H9 (cell line): ENCODE data around the gene PARD3. TPM values are rescaled to one million over a fixed set of nuclear protein-coding genes. Genes with fewer than 3 reads are reported as not detected.

Experiments
- DNase-seq: peaks from one replicate; pipeline ENCODE4 v3.0.0-alpha.2; 2017
- H2AFZ ChIP-seq: one replicate; pipeline ENCODE4 v1.6.1; 2013; ENCODE audit warnings: mild to moderate bottlenecking, low read length, control low read depth, moderate library complexity
- H2AK5ac ChIP-seq: 2 replicates; pipeline ENCODE4 v1.6.1; 2013; ENCODE audit warnings: low read length, control low read depth, mixed read lengths; ENCODE audit not compliant: insufficient read length
- H2BK120ac ChIP-seq: one replicate; pipeline ENCODE4 v1.6.1; 2013; ENCODE audit warnings: low read depth, mild to moderate bottlenecking, low read length, control low read depth, inconsistent platforms; ENCODE audit not compliant: poor library complexity, severe bottlenecking
- H2BK12ac ChIP-seq: 2 replicates; pipeline ENCODE4 v1.6.1; 2013; ENCODE audit warnings: low read length, control low read depth, mixed read lengths, low read depth; ENCODE audit not compliant: insufficient read length
- H2BK15ac ChIP-seq: 2 replicates; pipeline ENCODE4 v1.6.1; 2013; ENCODE audit warnings: low read depth, low read length, control low read depth
- H2BK20ac ChIP-seq: one replicate; pipeline ENCODE4 v1.6.1; 2013; ENCODE audit warnings: low read depth, mild to moderate bottlenecking, low read length, control low read depth, inconsistent platforms; ENCODE audit not compliant: poor library complexity, severe bottlenecking
- H2BK5ac ChIP-seq: 2 replicates; pipeline ENCODE4 v1.6.1; 2013; ENCODE audit warnings: low read length, control low read depth, mixed read lengths; ENCODE audit not compliant: insufficient read length
- H3K14ac ChIP-seq: 2 replicates; pipeline ENCODE4 v1.6.1; 2013; ENCODE audit warnings: low read length, control low read depth; ENCODE audit not compliant: insufficient read depth
- H3K18ac ChIP-seq: 2 replicates; pipeline ENCODE4 v1.6.1; 2013; ENCODE audit warnings: low read depth, mild to moderate bottlenecking, mixed read lengths, low read length, control low read depth; ENCODE audit not compliant: insufficient read length
- H3K23ac ChIP-seq: 2 replicates; pipeline ENCODE4 v1.6.1; 2013; ENCODE audit warnings: low read length, control low read depth, mixed read lengths, low read depth; ENCODE audit not compliant: insufficient read length
- H3K23me2 ChIP-seq: 2 replicates; pipeline ENCODE4 v1.6.1; 2013; ENCODE audit warnings: low read depth, mild to moderate bottlenecking, mixed read lengths, low read length, control low read depth; ENCODE audit not compliant: insufficient read length, poor library complexity, severe bottlenecking
- H3K27ac ChIP-seq: 2 replicates; pipeline ENCODE4 v1.5.1; 2013; ENCODE audit warnings: low read length, control low read depth, mixed read lengths, low read depth; ENCODE audit not compliant: insufficient read length
- H3K27me3 ChIP-seq: 2 replicates; pipeline ENCODE4 v1.6.1; 2013; ENCODE audit warnings: low read length, control low read depth, inconsistent platforms; ENCODE audit not compliant: insufficient read depth
- H3K4ac ChIP-seq: 2 replicates; pipeline ENCODE4 v1.6.1; 2013; ENCODE audit warnings: low read depth, mild to moderate bottlenecking, control low read depth, inconsistent platforms, low read length, moderate library complexity
- H3K4me1 ChIP-seq: 2 replicates; pipeline ENCODE4 v1.6.1; 2013; ENCODE audit warnings: low read length, control low read depth, inconsistent platforms; ENCODE audit not compliant: insufficient read depth
- H3K4me2 ChIP-seq: 2 replicates; pipeline ENCODE4 v1.6.1; 2013; ENCODE audit warnings: low read length, control low read depth, mixed read lengths; ENCODE audit not compliant: insufficient read length, insufficient read depth
- H3K56ac ChIP-seq: 2 replicates; pipeline ENCODE4 v1.6.1; 2013; ENCODE audit warnings: low read depth, mild to moderate bottlenecking, mixed read lengths, low read length, control low read depth; ENCODE audit not compliant: insufficient read length
- H3K79me1 ChIP-seq: 2 replicates; pipeline ENCODE4 v1.6.1; 2013; ENCODE audit warnings: low read depth, mild to moderate bottlenecking, moderate library complexity, low read length, control low read depth, inconsistent platforms; ENCODE audit not compliant: insufficient read depth, poor library complexity, severe bottlenecking
- H3K79me2 ChIP-seq: 2 replicates; pipeline ENCODE4 v1.6.1; 2013; ENCODE audit warnings: low read length, control low read depth, inconsistent platforms; ENCODE audit not compliant: insufficient read depth
- H3K9ac ChIP-seq: 2 replicates; pipeline ENCODE4 v1.6.1; 2013; ENCODE audit warnings: low read length, control low read depth, mixed read lengths; ENCODE audit not compliant: insufficient read length; ENCODE audit errors: extremely low read depth
- H3K9me3 ChIP-seq: one replicate; pipeline ENCODE4 v1.6.1; 2013; ENCODE audit warnings: low read depth, low read length, inconsistent platforms; ENCODE audit not compliant: control insufficient read depth
- H3T11ph ChIP-seq: one replicate; pipeline ENCODE4 v1.6.1; 2013; ENCODE audit warnings: mild to moderate bottlenecking, low read length, control low read depth, inconsistent platforms
- H4K20me1 ChIP-seq: one replicate; pipeline ENCODE4 v1.6.1; 2013; ENCODE audit not compliant: control insufficient read depth, insufficient read length, insufficient read depth
- H4K5ac ChIP-seq: 2 replicates; pipeline ENCODE4 v1.6.1; 2013; ENCODE audit warnings: low read depth, mild to moderate bottlenecking, mixed read lengths, low read length, control low read depth; ENCODE audit not compliant: insufficient read length
- H4K8ac ChIP-seq: replicated peaks from 2 replicates; pipeline ENCODE4 v1.6.1; 2013; ENCODE audit warnings: low read length, control low read depth, mixed read lengths, low read depth; ENCODE audit not compliant: insufficient read length
- H4K91ac ChIP-seq: 2 replicates; pipeline ENCODE4 v1.6.1; 2013; ENCODE audit warnings: low read depth, mild to moderate bottlenecking, moderate library complexity, mixed read lengths, low read length, control low read depth; ENCODE audit not compliant: insufficient read length
- H3K27ac Mint-ChIP-seq, 3 experiments: 2 replicates in 2 of 3; 3 replicates in 1 of 3; pipeline ENCODE4 v1.8.0; 2020 to 2021; ENCODE audit warnings: mixed read lengths in 3 of 3, mild to moderate bottlenecking in 1 of 3, moderate library complexity in 1 of 3
- H3K27me3 Mint-ChIP-seq: 2 replicates; pipeline ENCODE4 v1.8.0; 2021; ENCODE audit warnings: low read depth, mild to moderate bottlenecking, moderate library complexity, mixed read lengths
- H3K36me3 Mint-ChIP-seq, 3 experiments: 2 replicates in 2 of 3; 3 replicates in 1 of 3; pipeline ENCODE4 v1.8.0; 2020 to 2021; ENCODE audit warnings: low read depth in 3 of 3, mixed read lengths in 3 of 3; ENCODE audit not compliant: insufficient read depth in 1 of 3
- H3K4me1 Mint-ChIP-seq, 2 experiments: 2 replicates each; pipeline ENCODE4 v1.8.0; 2020; ENCODE audit warnings: mixed read lengths in 2 of 2
- H3K4me3 Mint-ChIP-seq, 2 experiments: 2 replicates in 1 of 2; 3 replicates in 1 of 2; pipeline ENCODE4 v1.8.0; 2020 to 2021; ENCODE audit warnings: mild to moderate bottlenecking in 2 of 2, mixed read lengths in 2 of 2, moderate library complexity in 1 of 2
- H3K9me3 Mint-ChIP-seq, 2 experiments: 2 replicates in 1 of 2; 3 replicates in 1 of 2; pipeline ENCODE4 v1.8.0; 2020; ENCODE audit warnings: mild to moderate bottlenecking in 2 of 2, mixed read lengths in 2 of 2, moderate library complexity in 1 of 2
- CTCF ChIP-seq: fragments of 200-600 bp; sonication (generic); conservative IDR thresholded peaks from 3 replicates; pipeline ENCODE4 v1.8.0; 2021; ENCODE audit warnings: antibody characterized with exemption, mild to moderate bottlenecking
- WGBS: extraction: QIAGEN DNeasy Blood & Tissue Kit; methylation state at CpG from one replicate; pipeline ENCODE4 v1.1.7; 2013; ENCODE audit warnings: missing lambda C conversion rate, low lambda C conversion rate, mixed read lengths; ENCODE audit not compliant: insufficient read length; ENCODE audit errors: extremely low coverage; 5-methylcytosine and 5-hydroxymethylcytosine counted together
- total RNA-seq: library from RNA; stranded (reverse); gene quantifications from 2 replicates; pipeline ENCODE4 v1.2.1, GENCODE V29; 2021

PARD3 gene
- total RNA-seq, 1 experiment from 2014 or later: 44.7 TPM

GRCh38 chr10:34081948-34082347 lies 733.1 kb downstream of the PARD3 start:
- H3K27me3 ChIP-seq: no peaks in the 10 kb centered on the region
- no peak overlapping the region for H3K23ac ChIP-seq
- no peak overlapping the region for H3K4me2 ChIP-seq
- Mint-ChIP-seq H3K27me3 (peaks cover 2% of the 10 kb centered on the region), H3K4me1 (no peaks in the 10 kb centered on the region), H3K4me3 (no peak overlapping the region), H3K27ac (no peak overlapping the region), H3K9me3 (peaks cover 3 to 6% of the 10 kb centered on the region in 2 experiments; a peak in 2 of 5 replicates), H3K36me3 (peaks cover 0 to 6% (median 0%) of the 10 kb centered on the region in 3 experiments; a peak in 2 of 7 replicates)
- no peak for DNase-seq
- no peak overlapping the region for H2AFZ ChIP-seq
- H3K14ac ChIP-seq: no peak overlapping the region
- no peak overlapping the region for H2BK5ac ChIP-seq
- no peaks in the 10 kb centered on the region for H3K9me3 ChIP-seq
- no peak overlapping the region for H4K5ac ChIP-seq
- no peak overlapping the region for H3K27ac ChIP-seq
- no peak overlapping the region for H3K56ac ChIP-seq
- no peak overlapping the region for H2BK15ac ChIP-seq
- no peaks in the 10 kb centered on the region for H3K23me2 ChIP-seq
- H3K9ac ChIP-seq: no peak overlapping the region
- no peaks in the 10 kb centered on the region for H3K4me1 ChIP-seq
- no peak overlapping the region for H3K4ac ChIP-seq
- WGBS: no CpG with 5 or more reads among the region's 11 CpGs
- no peak overlapping the region for H2BK12ac ChIP-seq
- no peak overlapping the region for H2AK5ac ChIP-seq
- peak; percentile 52; the same call in 2 of the 3 replicates for TF ChIP-seq CTCF
- H4K8ac ChIP-seq: no peak overlapping the region
- no peak overlapping the region for H3K18ac ChIP-seq
- H4K91ac ChIP-seq: no peak overlapping the region
- no peak overlapping the region for H2BK20ac ChIP-seq
- no peaks in the 10 kb centered on the region for H4K20me1 ChIP-seq
- H3T11ph ChIP-seq: no peak overlapping the region
- H3K79me2 ChIP-seq: no peaks in the 10 kb centered on the region
- H3K79me1 ChIP-seq: no peaks in the 10 kb centered on the region
- H2BK120ac ChIP-seq: no peak overlapping the region
